HG03521 (cell line): ENCODE data around the gene PDE9A.

ENCODE experiments used
- ATAC-seq: cut with Tn5 transposase; IDR thresholded peaks from one replicate; pipeline ENCODE4 v1.9.1; 2021; ENCODE audit warnings: mild to moderate bottlenecking, moderate library complexity; ENCODE audit not compliant: unreplicated experiment

PDE9A gene

DNA sequence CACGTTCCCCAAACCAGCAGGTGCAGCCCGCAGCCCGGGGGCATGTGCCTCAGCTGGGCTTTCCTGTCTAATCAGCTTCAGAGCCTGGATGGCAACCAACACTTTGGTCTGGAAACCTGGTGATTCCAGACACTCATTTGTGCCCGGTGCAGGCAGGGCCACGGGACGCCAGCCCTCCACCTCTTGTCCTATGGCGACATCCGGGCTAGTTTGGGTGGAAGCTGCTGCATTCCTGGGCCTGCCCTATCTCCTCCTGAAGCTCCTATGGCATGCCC lies 114.1 kb downstream of the PDE9A start:
- ATAC-seq: no peak

DNA sequence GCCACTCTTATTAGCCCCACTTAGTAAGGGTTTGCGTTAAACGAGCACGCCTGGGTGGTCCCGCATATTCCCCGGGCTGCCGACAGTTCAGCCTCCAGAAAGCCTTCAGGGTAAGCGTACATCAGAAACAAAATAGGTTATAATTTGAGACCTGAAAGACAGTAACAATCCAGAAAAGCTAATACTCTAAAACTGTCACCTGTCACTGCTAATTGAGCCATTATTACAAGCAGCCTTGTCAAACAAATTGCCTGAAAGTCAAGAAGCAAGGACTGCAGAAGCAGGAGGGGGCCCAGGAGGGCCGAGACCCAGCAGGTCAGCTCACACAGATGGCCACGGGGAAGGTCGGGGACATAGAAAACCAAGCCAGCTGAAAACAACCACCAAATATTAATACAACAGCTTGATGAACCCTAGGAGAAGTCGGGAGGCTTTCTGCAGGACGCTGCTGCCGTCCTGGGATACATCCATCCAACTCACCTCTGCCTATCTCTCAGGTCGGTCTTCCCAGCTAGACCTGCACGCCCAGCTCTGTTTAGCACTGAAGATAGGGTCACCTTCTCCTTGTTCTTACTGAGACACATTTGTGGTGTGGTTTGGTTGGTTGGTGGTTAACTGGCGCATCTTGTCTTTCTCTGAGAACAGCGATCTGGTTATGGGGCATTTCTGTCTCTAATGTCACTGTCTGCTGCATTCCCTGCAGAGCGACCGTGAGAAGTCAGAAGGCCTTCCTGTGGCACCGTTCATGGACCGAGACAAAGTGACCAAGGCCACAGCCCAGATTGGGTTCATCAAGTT lies 115.1 kb downstream of the PDE9A start:
- no peak for ATAC-seq

- ATAC-seq: no peak
Measured at GRCh38 chr21:42769183-42769819, 115.9 kb downstream of the PDE9A start.

GRCh38 chr21:42769820-42770716 lies 116.6 kb downstream of the PDE9A start:
- ATAC-seq: no peak

- no peak for ATAC-seq
Measured at GRCh38 chr21:42770717-42771502, 117.5 kb downstream of the PDE9A start.

- ATAC-seq: no peak
Measured at GRCh38 chr21:42771503-42771805, 118.0 kb downstream of the PDE9A start.

- no peak for ATAC-seq
Measured at GRCh38 chr21:42775123-42775522, 121.7 kb downstream of the PDE9A start.

- no peak for ATAC-seq
Measured at GRCh38 chr21:42775891-42776290, 122.5 kb downstream of the PDE9A start.

GRCh38 chr21:42777064-42777756 lies 123.8 kb downstream of the PDE9A start:
- no peak for ATAC-seq

- no peak for ATAC-seq
Measured at GRCh38 chr21:42777757-42778344, 124.4 kb downstream of the PDE9A start.

DNA sequence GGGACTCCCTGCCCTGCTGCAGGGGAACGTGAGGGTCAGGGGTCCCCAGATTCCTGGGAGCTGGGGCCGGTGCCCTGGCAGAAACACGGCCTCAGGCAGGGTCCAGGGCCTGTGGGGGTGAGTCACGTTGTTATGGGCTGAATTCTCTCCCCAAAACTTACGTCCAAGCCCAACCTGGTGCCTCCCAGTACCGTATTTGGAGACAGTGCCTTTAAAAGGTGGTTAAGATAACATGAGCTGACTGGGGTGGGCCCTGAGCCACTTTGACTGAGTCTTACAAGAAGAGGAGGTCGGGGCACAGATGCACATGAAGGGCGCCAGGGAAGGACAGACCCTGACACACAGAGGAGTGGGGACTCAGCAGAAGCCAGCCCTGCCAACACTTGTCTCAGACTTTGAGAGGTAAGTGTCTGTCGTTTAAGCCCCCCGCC lies 126.0 kb downstream of the PDE9A start:
- no peak for ATAC-seq

DNA sequence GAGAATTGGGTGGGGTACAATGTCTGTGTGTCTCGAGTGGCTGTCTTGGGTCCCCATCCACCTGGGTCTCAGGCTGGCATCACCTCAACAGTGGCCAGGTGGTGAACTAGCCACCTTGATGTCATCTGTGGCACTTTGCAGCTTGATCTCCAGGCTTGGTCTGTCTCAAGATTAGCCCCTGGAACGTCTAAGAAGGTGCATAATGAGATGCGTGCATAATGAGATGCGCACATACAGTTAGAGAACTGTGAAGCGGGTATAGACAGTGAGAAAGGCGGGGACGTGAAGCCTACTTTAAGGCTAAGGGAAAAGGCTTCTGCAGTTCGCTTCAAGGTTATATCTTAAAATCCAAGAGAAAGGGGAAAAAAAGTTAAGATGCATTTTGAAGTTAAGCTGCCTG lies 127.2 kb downstream of the PDE9A start:
- ATAC-seq: no peak

DNA sequence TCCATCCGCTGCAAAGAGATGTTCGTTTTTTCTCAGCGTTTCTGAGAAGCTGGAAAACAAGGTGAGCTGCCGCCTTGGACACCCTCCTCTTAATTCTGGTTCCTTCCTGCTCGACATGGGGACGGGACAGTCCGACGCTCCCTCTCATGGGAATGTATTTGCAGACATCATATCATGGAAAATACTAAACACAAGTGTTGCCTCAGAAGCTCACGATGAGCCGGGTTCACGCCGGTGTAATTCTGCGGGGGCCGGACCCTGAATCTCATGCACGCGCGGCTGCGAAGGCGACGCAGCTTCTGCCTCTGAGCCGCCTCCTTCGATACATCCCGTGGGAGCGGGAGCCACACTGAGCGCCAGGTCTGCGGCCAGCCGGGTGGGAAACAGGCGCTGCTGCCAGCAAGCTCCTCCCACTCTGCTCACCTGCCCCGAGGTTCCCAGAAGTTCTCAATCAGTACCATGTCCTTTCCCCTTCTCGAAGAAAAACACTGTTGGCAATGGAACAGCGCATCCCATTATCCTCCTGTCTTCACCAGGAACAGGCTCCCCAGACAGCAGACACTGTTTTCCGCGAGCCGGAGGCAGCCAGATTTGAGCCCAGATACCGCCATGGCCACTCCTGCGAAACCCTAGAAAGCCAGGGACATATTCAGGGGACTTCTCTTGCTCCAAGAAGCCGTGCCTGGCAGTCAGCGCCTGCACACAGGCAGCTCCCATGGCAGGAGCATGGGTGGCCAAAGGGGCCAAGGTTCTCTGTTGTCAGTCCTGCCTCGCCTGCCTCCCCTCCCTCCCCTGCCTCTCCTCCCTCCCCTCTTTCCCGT lies 127.9 kb downstream of the PDE9A start:
- no peak for ATAC-seq

DNA sequence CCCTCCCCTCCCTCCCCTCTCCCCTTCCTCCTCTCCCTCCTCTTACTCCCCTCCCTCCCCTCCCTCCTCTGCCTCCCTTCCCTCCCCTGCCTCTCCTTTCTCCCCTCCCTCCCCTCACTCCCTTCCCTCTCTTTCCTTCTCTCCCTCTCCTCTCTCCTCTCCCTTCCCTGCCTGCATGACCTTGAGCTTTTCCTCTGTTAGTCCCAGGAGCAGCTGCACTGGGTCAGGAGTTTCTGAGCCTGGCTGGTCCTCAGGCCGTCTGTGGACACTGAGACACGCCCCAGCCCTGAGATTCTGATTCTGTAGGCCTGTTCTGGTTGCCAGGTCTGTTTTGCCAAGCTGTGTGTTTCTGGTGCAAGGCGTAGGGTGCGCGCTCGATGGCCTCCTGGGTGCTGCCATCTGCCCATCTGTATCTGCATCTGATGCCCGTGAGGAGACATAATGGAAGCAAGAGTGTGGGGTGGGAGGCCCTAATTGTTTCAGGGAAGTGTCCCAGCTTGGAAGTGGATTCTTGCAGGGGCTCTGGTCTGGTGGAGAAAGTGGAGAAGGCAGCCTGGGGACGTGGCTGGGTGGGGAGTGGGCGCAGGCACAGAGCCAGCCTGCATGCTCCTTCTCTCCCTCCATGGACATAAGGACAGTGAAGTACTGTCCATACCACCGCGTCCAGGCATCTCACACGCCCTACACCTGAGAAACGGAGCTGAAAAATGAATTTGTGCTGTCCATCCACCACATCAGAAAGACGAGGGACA lies 128.7 kb downstream of the PDE9A start:
- no peak for ATAC-seq

- no peak for ATAC-seq
Measured at GRCh38 chr21:42782723-42783242, 129.4 kb downstream of the PDE9A start.

DNA sequence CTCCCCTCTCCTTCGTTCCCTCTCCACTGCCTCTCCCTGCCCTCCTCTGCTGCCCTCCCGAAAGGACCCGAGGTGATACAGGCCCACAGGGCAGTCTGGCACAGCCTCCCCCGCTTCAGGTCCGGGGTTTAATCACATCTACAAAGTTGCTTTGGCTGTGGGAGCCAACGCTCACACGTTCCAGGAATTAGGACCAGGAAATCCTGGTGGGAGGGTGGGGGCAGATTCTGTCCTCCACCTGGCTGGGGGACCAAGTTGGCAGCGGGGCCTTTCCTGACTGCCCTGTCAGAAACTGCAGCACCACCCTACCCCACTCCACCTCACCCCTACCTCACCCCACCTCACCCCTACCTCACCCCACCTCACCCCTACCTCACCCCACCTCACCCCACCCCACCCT lies 130.9 kb downstream of the PDE9A start:
- no peak for ATAC-seq

- no peak for ATAC-seq
Measured at GRCh38 chr21:42784896-42785451, 131.6 kb downstream of the PDE9A start.
